Measurements from ENCODE around the gene CREBBP. TPM values are rescaled to one million over a fixed set of nuclear protein-coding genes. Genes with fewer than 3 reads are reported as not detected.

Gene CREBBP
- total and polyA plus RNA-seq, 5 donors = 19.0 to 46.4 (median 38.0) TPM

- ATAC-seq = no peak
- Histone ChIP-seq H3K4me1 (ENCODE audit: control insufficient read depth, insufficient read depth, low read length) (peaks cover 33% of the 10 kb centered on the region), H3K27me3 (ENCODE audit: control insufficient read depth, insufficient read depth) (no peaks in the 10 kb centered on the region), H3K9me3 (ENCODE audit: control insufficient read depth, low read length) (no peaks in the 10 kb centered on the region), H3K27ac (ENCODE audit: low read length) (no peak overlapping the region), H3K4me3 (ENCODE audit: low read length) (no peak overlapping the region)
- WGBS = 77% methylated on average over 3 of the region's 3 CpGs
- no peak for DNase-seq
- intact Hi-C loops (cut with DNase I) = no loop called here
Observed at GRCh38 chr16:3868967-3869366, 11.5 kb downstream of the CREBBP start.

- Histone ChIP-seq H3K4me3 (ENCODE audit: low read length) (no peak overlapping the region), H3K27ac (ENCODE audit: low read length) (no peak overlapping the region), H3K4me1 (ENCODE audit: control insufficient read depth, insufficient read depth, low read length) (peaks cover 35% of the 10 kb centered on the region), H3K9me3 (ENCODE audit: control insufficient read depth, low read length) (no peaks in the 10 kb centered on the region), H3K27me3 (ENCODE audit: control insufficient read depth, insufficient read depth) (no peaks in the 10 kb centered on the region)
- no peak for DNase-seq
- intact Hi-C loops (cut with DNase I) = no loop called here
- ATAC-seq = no peak
- WGBS = 86% methylated on average over 8 of the region's 8 CpGs
Observed at GRCh38 chr16:3868556-3868955, 12.0 kb downstream of the CREBBP start.

- no peaks in the 10 kb centered on the region for H3K9me3 ChIP-seq (ENCODE audit: control insufficient read depth, low read length)
- no peak overlapping the region for H3K4me3 ChIP-seq (ENCODE audit: low read length)
- peaks cover 30% of the 10 kb centered on the region for H3K4me1 ChIP-seq (ENCODE audit: control insufficient read depth, insufficient read depth, low read length)
- ATAC-seq = no peak
- 88% methylated on average over 4 of the region's 4 CpGs for WGBS
- no peak for DNase-seq
- no peak overlapping the region for H3K27ac ChIP-seq (ENCODE audit: low read length)
- intact Hi-C loops (cut with DNase I) = no loop called here
- no peaks in the 10 kb centered on the region for H3K27me3 ChIP-seq (ENCODE audit: control insufficient read depth, insufficient read depth)
Observed at GRCh38 chr16:3866703-3867431, 13.6 kb downstream of the CREBBP start.

GRCh38 chr16:3865241-3865640, 15.3 kb downstream of the CREBBP start:
- Histone ChIP-seq H3K27me3 (ENCODE audit: control insufficient read depth, insufficient read depth) (no peaks in the 10 kb centered on the region), H3K4me1 (ENCODE audit: control insufficient read depth, insufficient read depth, low read length) (peaks cover 37% of the 10 kb centered on the region), H3K4me3 (ENCODE audit: low read length) (no peak overlapping the region), H3K27ac (ENCODE audit: low read length) (no peak overlapping the region), H3K9me3 (ENCODE audit: control insufficient read depth, low read length) (no peaks in the 10 kb centered on the region)
- intact Hi-C loops (cut with DNase I) = no loop called here
- ATAC-seq = no peak
- WGBS = 75% methylated on average over 3 of the region's 3 CpGs
- DNase-seq = no peak

DNA sequence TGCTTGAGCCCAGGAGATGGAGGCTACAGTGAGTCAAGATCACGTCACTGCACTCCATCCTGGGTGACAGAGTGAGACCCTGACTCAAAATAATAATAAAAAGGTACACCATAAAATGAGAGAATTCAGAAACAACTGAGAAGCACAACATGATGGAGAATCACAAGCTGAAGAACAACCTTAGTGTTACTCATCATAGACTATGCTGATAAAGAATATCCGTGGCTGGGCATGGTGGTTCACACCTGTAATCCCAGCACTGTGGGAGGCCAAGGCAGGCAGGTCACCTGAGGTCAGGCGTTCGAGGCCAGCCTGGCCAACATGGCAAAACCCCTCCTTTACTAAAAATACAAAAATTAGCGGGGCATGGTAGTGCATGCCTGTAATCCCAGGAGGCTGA, 16.0 kb downstream of the CREBBP start:
- Histone ChIP-seq H3K4me1 (ENCODE audit: control insufficient read depth, insufficient read depth, low read length) (peaks cover 38% of the 10 kb centered on the region), H3K9me3 (ENCODE audit: control insufficient read depth, low read length) (no peaks in the 10 kb centered on the region), H3K27me3 (ENCODE audit: control insufficient read depth, insufficient read depth) (no peaks in the 10 kb centered on the region), H3K4me3 (ENCODE audit: low read length) (no peak overlapping the region), H3K27ac (ENCODE audit: low read length) (no peak overlapping the region)
- ATAC-seq (no peak), DNase-seq (no peak)
- 83% methylated on average over 5 of the region's 5 CpGs for WGBS
- intact Hi-C loops (cut with DNase I) = no loop called here

DNA sequence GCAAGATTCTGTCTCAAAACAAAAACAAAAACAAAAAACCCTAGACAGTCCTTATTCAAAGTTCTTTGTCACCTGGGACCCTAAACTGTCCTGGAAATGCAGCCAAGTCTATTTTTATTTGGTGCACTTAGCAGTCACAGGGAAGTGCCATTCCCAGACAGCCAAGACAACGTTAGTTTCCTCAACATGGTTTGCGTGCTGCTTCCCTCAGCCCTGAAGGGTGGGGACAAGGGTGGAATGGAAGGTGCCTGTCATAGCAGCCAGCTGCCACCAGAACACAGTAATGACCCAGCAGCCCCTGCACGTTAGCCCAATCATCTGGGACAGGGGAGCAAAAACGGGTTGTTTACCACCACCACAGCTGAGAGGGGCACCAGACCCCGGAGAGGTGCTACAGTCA, 16.9 kb downstream of the CREBBP start:
- H3K4me3 ChIP-seq (ENCODE audit: low read length) = no peak overlapping the region
- H3K27ac ChIP-seq (ENCODE audit: low read length) = peak overlapping the region; percentile 1
- ATAC-seq = peak; percentile 50 to 55
- H3K4me1 ChIP-seq (ENCODE audit: control insufficient read depth, insufficient read depth, low read length) = peaks cover 31% of the 10 kb centered on the region
- no peaks in the 10 kb centered on the region for H3K27me3 ChIP-seq (ENCODE audit: control insufficient read depth, insufficient read depth)
- no peaks in the 10 kb centered on the region for H3K9me3 ChIP-seq (ENCODE audit: control insufficient read depth, low read length)
- 21% methylated on average over 5 of the region's 5 CpGs for WGBS
- intact Hi-C loops (cut with DNase I) = no loop called here
- no peak for DNase-seq

DNA sequence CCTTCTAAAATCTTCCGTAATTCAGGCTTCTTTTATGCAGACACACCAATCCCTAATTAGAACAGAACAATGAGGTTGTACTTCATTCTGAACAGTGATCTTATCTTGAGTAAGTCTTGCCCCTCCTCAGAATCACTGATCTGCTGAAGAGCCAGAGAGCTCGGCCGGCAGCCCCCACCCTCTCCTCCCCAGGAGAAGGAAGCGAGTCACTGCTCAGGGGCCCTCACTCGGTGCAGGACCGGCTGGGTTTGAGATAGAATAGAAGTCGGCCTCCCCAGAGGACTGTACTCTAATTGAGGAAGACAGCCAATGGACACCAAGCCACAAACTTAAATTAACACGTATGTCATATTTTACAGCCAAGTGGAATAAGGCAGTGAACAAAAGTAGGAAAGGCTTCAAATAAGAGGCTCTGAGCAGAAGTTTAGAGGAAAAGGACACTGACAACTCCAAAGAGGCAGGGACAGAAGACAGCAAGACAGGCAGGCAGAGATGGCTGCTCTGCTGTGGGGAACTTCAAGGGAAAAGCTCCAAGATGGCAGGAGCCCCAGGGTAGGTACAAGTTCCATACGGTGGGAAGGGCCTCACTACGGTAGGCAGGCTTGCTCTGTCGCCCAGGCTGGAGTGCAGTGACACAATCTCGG, 18.6 kb downstream of the CREBBP start:
- H3K4me3 ChIP-seq (ENCODE audit: low read length) = no peak overlapping the region
- intact Hi-C loops (cut with DNase I) = no loop called here
- peak in 2 of 3 donors; percentile 70 to 71 for DNase-seq
- no peak overlapping the region for H3K27ac ChIP-seq (ENCODE audit: low read length)
- 29% methylated on average over 12 of the region's 12 CpGs for WGBS
- no peaks in the 10 kb centered on the region for H3K9me3 ChIP-seq (ENCODE audit: control insufficient read depth, low read length)
- H3K4me1 ChIP-seq (ENCODE audit: control insufficient read depth, insufficient read depth, low read length) = peaks cover 34% of the 10 kb centered on the region
- no peaks in the 10 kb centered on the region for H3K27me3 ChIP-seq (ENCODE audit: control insufficient read depth, insufficient read depth)
- ATAC-seq = peak; percentile 47 to 78

DNA sequence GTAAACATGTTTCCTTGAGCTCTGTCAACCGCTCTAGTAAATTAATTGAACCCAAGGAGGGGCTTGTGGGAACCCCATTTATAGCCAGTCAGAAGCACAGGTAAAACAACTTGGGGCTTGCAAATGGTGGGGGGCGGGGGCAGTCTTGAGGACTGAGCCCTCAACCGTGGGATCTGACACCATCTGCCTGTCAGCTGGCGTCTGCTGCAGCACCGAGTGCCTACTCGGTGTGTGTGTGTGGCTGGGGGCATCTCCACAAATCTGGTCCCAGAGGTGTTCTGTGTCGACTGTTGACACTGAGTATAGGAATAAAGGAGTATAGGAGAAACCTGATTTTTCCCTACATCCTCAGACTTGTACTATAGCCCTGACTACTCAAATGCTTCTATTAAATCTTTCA, 20.6 kb downstream of the CREBBP start:
- no peak for ATAC-seq
- WGBS = 78% methylated on average over 7 of the region's 7 CpGs

DNA sequence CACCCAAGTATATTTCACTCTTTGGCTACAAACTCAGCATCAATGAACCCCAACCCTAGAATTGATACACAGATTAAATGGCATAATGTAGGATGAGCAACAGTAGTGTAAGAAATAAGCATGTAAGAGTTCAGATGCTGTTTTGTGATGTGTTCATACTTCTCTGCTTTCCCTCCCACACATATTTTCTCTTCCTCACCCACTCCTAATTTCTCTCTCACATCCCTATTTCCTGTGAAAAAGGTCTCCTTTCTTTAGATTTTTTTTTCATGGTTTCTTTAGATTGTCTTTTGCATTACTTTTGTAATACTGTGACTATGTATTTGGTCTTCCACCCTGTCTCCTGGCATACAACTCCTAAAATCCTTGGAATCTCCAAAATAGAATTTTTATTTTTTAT, 21.7 kb downstream of the CREBBP start:
- ATAC-seq = no peak
- H3K4me1 ChIP-seq (ENCODE audit: control insufficient read depth, insufficient read depth, low read length) = peaks cover 31% of the 10 kb centered on the region
- no peaks in the 10 kb centered on the region for H3K27me3 ChIP-seq (ENCODE audit: control insufficient read depth, insufficient read depth)
- no peak overlapping the region for H3K4me3 ChIP-seq (ENCODE audit: low read length)
- H3K27ac ChIP-seq (ENCODE audit: low read length) = no peak overlapping the region
- DNase-seq = no peak
- H3K9me3 ChIP-seq (ENCODE audit: control insufficient read depth, low read length) = no peaks in the 10 kb centered on the region
- intact Hi-C loops (cut with DNase I) = no loop called here

More for the DNA sequence above, 20.6 kb downstream of the CREBBP start:
- intact Hi-C loops (cut with DNase I) = no loop called here
- peaks cover 37% of the 10 kb centered on the region for H3K4me1 ChIP-seq (ENCODE audit: control insufficient read depth, insufficient read depth, low read length)
- no peaks in the 10 kb centered on the region for H3K27me3 ChIP-seq (ENCODE audit: control insufficient read depth, insufficient read depth)
- no peak for DNase-seq
- H3K27ac ChIP-seq (ENCODE audit: low read length) = no peak overlapping the region
- H3K9me3 ChIP-seq (ENCODE audit: control insufficient read depth, low read length) = no peaks in the 10 kb centered on the region
- no peak overlapping the region for H3K4me3 ChIP-seq (ENCODE audit: low read length)

DNA sequence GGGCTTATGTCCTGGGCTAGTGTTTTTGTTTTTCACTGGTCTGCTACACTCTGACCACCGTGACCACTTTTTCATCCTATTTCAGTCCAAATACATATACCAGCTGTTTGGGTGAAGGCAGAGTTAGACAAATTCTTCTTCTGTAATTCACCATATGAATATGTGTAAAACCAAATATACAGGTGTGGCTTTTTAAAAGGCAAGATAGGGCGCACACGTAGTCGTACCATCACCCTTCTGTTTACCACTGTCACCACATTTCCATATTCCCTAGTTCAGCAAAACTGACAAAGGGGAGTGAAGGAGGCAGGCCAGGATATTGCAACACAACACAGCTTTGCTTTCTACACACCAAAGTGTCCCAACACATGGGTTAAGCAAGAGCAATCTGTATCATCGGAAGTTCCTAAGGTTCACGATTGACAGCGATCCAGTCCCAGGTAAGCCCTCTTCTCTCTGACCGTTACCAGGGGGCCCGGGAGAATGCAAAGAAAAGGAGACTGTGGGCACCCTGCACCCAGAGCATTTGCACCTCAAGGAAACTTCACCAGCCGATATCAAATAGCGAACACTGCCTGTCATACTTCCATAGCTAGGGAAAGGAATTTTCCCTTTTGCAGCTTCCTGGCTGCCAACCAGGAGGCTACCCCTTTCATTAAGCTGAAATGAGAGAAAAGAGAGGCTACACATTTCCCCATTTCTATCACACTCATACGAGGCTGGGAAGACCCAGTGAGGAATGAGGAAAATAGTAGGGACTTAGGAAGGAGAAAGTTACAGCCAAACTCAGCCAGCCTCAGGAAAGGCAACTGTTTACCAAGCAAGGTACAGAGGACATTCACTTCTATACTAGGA, 23.1 kb downstream of the CREBBP start:
- intact Hi-C loops (cut with DNase I) = no loop called here
- H3K4me3 ChIP-seq (ENCODE audit: low read length) = no peak overlapping the region
- H3K9me3 ChIP-seq (ENCODE audit: control insufficient read depth, low read length) = no peaks in the 10 kb centered on the region
- H3K27ac ChIP-seq (ENCODE audit: low read length) = peak overlapping the region; percentile 33
- WGBS = 36% methylated on average over 12 of the region's 12 CpGs
- DNase-seq (peak in 1 of 3 donors; percentile 59), ATAC-seq (peak; percentile 77 to 80)
- H3K27me3 ChIP-seq (ENCODE audit: control insufficient read depth, insufficient read depth) = no peaks in the 10 kb centered on the region
- H3K4me1 ChIP-seq (ENCODE audit: control insufficient read depth, insufficient read depth, low read length) = peaks cover 28% of the 10 kb centered on the region
